Activated CD8-positive, alpha-beta memory T cell treated with anti-CD3 and anti-CD28 coated beads, Interleukin-2, amount 10 ng/mL, durations not matched to agents 7 days and 5 days (primary cell): ENCODE measurements around the gene ASPN. TPM values are rescaled to one million over a fixed set of nuclear protein-coding genes. Genes with fewer than 3 reads are reported as not detected.

ENCODE experiments used
- ATAC-seq: fragments of 150-1000 bp; cut with Tn5 transposase; one replicate; pipeline ENCODE4 v1.10.0; 2021; ENCODE audit warnings: moderate library complexity
- CTCF ChIA-PET: fragments of 350-600 bp; sonication (Branson Sonifier 250); formaldehyde crosslinking; loops from one replicate; lab custom pipeline; 2021; ENCODE audit warnings: antibody characterized with exemption; lab: Charles Lee
- DNase-seq: peaks from one replicate; pipeline ENCODE4 v3.0.0-alpha.2; 2020
- H3K27ac Mint-ChIP-seq: one replicate; pipeline ENCODE4 v1.8.0; 2021; ENCODE audit warnings: mild to moderate bottlenecking, mixed read lengths
- H3K27me3 Mint-ChIP-seq: one replicate; pipeline ENCODE4 v1.8.0; 2021; ENCODE audit warnings: mixed read lengths
- H3K36me3 Mint-ChIP-seq: one replicate; pipeline ENCODE4 v1.8.0; 2021; ENCODE audit warnings: mild to moderate bottlenecking, mixed read lengths
- H3K4me1 Mint-ChIP-seq: one replicate; pipeline ENCODE4 v1.8.0; 2021; ENCODE audit warnings: mixed read lengths
- H3K4me3 Mint-ChIP-seq: one replicate; pipeline ENCODE4 v1.8.0; 2021; ENCODE audit warnings: mild to moderate bottlenecking, moderate library complexity, mixed read lengths
- H3K9me3 Mint-ChIP-seq: one replicate; pipeline ENCODE4 v1.8.0; 2022; ENCODE audit warnings: low read depth, mixed read lengths
- total RNA-seq, 2 experiments: library from RNA; stranded (reverse); gene quantifications; one replicate each; pipeline ENCODE4 v1.2.3, GENCODE V29; 2021

Gene ASPN
- not detected for total RNA-seq

DNA sequence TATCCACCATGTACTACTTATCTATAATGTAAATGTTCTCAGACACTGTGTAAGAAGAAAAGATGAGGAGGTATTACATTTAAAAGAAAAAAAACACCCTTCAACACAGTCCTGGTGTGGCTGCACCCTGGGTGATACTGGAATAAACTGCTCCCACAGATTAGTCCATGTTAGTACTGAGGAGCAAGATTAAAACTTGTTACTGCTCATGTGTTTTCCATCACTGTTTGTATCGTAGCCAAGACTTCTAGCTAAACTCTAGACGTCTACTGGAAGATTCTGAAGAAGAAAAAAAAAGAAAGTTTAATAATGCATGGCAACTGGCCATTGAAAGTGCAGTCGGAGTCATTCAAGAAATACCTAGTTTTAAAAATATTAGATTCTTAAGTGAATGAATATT is at the start of gene ASPN:
Gene ASPN, minus strand, starts transcription at position 178 of the 400 bp plus-strand sequence.
- H3K27me3 Mint-ChIP-seq: no peaks in the 10 kb centered on the region
- H3K4me3 Mint-ChIP-seq: no peak within 1 kb of the TSS
- CTCF ChIA-PET: no interaction called here
- DNase-seq: no peak
- no peak for ATAC-seq
- H3K9me3 Mint-ChIP-seq: no peaks in the 10 kb centered on the region
- H3K36me3 Mint-ChIP-seq: no peaks in the 10 kb centered on the region
- H3K4me1 Mint-ChIP-seq: peaks cover 8% of the 10 kb centered on the region
- H3K27ac Mint-ChIP-seq: no peak within 1 kb of the TSS

DNA sequence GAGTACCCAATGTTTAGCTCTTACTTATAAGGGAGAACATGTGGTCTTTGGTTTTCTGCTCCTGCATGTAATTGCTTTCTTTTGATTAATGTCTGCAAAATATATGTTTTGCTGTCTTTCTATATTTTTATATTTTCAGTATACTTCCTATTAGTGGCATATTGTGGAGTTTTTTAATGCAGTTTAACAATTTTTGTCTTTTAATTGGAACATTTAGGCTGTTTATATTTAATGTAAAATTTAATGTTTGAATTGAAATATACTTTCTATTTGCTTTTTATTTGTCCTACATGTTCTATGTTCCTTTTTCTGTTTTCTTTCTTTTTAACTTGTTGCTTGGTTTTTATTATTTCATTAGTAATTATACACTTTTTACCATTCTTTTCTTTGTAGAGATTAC is 48.6 kb upstream of the ASPN start:
- Mint-ChIP-seq H3K27ac (no peak overlapping the region), H3K4me1 (peaks cover 6% of the 10 kb centered on the region), H3K9me3 (no peaks in the 10 kb centered on the region), H3K27me3 (no peaks in the 10 kb centered on the region), H3K4me3 (no peak overlapping the region), H3K36me3 (peaks cover 6% of the 10 kb centered on the region)
- CTCF ChIA-PET: no interaction called here
- no peak for DNase-seq
- ATAC-seq: no peak

DNA sequence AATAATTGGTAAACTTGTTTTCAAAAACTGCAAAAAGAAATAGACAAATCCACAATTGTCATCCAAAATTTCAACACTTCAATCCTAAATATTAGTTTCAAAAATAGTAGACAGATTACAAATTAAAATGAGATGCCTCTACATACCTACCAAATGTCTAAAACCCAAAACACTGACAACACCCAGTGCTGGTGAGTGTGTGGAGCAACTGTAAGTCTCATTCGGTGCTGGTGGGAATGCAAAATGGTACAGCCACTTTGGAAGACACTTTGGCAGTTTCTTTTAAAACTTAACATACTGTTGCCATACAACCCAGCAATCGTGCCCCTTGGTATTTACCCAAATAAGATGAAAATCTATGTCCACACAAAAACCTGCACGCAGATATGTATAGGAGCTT is 46.8 kb upstream of the ASPN start:
- DNase-seq (no peak), ATAC-seq (no peak)
- H3K4me3 Mint-ChIP-seq: no peak overlapping the region
- peaks cover 2% of the 10 kb centered on the region for H3K4me1 Mint-ChIP-seq
- peaks cover 6% of the 10 kb centered on the region for H3K36me3 Mint-ChIP-seq
- no peak overlapping the region for H3K27ac Mint-ChIP-seq
- H3K9me3 Mint-ChIP-seq: no peaks in the 10 kb centered on the region
- CTCF ChIA-PET: no interaction called here
- H3K27me3 Mint-ChIP-seq: no peaks in the 10 kb centered on the region

DNA sequence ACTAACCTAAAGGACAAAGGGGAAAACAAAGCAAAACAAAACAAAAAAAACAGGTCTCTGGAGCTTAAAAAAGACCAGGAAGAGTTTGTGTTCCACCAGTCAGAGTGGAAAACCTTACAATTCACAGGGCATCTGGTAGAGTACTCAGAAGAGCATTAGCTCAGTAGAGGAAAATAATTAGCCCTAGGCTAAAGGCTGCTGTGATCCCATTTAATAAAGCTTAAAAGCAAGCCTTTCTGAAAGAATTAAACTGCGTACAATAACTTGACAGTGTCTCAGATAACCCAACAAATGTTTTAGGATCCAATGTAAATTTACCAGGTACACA is 46.2 kb upstream of the ASPN start:
- DNase-seq: no peak
- H3K27ac Mint-ChIP-seq: no peak overlapping the region
- CTCF ChIA-PET: no interaction called here

DNA sequence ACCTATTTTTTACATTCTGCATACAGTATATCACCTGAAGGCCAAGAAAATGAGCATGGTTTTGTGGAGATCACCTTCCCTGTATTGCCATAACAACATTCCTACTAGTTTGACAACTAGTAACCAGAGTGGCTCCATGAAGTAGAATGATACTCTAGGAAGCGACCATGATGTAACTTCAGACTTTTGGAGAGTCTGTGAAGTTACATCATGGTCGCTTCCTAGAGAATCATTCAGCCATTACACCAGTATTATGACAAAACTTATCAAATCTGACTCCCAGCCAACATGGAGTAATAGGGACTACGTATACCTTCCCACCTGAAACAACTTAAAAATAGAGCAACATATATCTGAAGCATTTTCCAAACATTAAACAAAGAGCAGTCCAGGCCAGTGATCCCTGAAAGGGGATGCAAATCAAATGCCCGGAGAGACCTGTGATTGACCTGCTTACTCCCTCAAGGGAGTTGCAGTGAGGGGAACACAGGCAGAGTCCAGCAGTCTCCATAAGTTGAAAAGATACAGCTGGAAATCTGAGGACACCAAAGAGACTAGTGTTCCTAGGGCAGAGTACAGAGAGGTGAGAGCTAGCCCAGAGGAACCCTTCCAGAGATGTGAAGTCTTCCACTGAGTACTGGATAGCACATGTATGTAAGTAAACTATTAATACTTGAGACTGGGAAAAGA is 45.7 kb upstream of the ASPN start:
- no peaks in the 10 kb centered on the region for H3K9me3 Mint-ChIP-seq
- DNase-seq (no peak), ATAC-seq (no peak)
- H3K4me3 Mint-ChIP-seq: no peak overlapping the region
- CTCF ChIA-PET: no interaction called here
- no peak overlapping the region for H3K27ac Mint-ChIP-seq
- H3K27me3 Mint-ChIP-seq: no peaks in the 10 kb centered on the region
- H3K4me1 Mint-ChIP-seq: no peaks in the 10 kb centered on the region
- peaks cover 3% of the 10 kb centered on the region for H3K36me3 Mint-ChIP-seq

More for the DNA sequence above, 46.2 kb upstream of the ASPN start:
- ATAC-seq: no peak
- Mint-ChIP-seq H3K4me3 (no peak overlapping the region), H3K9me3 (no peaks in the 10 kb centered on the region), H3K27me3 (no peaks in the 10 kb centered on the region), H3K36me3 (peaks cover 6% of the 10 kb centered on the region), H3K4me1 (no peaks in the 10 kb centered on the region)

DNA sequence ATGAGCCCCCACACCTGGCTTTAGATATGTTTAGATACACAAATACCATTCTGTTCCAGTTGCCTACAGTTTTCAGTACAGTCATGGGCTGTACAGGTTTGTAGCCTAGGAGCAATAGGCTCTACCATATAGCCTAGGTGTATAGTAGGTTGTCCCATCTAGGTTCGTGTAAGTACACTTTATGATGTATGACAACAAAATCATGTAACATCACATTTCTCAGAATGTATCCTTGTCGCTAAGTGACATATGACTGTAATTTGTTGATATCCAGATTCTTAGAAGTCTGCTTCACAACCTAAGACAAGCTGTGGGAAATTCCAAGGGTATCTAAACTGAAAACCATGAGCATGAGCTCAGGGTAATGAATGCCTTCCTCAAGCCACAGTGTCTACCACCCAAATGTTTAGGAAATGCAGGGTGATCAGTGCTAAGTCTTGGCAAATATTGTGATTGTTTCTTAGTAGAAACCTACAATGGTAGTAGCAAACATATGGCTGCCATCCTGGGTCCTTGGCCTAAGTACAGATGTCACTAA is 45.1 kb upstream of the ASPN start:
- CTCF ChIA-PET: no interaction called here
- Mint-ChIP-seq H3K9me3 (no peaks in the 10 kb centered on the region), H3K36me3 (peaks cover 2% of the 10 kb centered on the region), H3K4me1 (no peaks in the 10 kb centered on the region), H3K27ac (no peak overlapping the region), H3K4me3 (no peak overlapping the region), H3K27me3 (no peaks in the 10 kb centered on the region)
- ATAC-seq (no peak), DNase-seq (no peak)

DNA sequence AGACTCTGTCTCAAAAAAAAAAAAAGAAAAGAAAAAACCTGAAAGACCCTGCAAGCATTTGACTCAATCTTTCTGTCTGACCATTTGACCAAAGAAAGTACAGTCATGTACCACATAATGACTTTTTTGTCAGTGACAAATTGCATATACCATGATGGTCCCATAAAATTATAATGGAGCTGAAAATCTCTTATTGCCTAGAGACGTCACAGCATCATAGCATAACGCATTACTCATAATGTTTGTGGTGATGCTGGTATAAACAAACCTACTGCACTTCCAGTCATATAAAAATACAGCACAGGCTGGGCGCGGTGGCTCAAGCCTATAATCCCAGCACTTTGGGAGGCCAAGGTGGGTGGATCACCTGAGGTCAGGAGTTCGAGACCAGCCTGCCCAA is 43.0 kb upstream of the ASPN start:
- CTCF ChIA-PET: no interaction called here
- H3K27me3 Mint-ChIP-seq: no peaks in the 10 kb centered on the region

DNA sequence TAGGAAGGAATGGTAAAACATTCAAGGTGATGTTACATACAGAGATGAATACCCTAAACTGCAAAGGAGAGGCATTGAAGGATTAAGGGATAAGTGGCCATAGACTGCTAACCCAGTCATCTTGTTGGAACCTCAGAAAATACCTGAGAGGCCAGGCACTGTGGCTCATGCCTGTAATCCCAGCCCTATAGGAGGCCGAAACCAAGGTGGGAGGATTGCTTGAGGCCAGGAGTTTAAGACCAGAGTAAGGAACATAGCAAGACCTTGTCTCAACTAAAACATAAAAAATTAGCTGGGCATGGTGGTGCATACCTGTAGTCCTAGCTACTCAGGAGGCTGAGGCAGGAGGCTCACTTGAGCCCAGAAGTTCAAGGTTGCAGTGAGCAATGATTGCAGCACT is 42.6 kb upstream of the ASPN start:
- no peak for ATAC-seq
- no peak overlapping the region for H3K27ac Mint-ChIP-seq
- H3K27me3 Mint-ChIP-seq: no peaks in the 10 kb centered on the region
- DNase-seq: no peak
- H3K9me3 Mint-ChIP-seq: no peaks in the 10 kb centered on the region
- H3K36me3 Mint-ChIP-seq: no peaks in the 10 kb centered on the region
- CTCF ChIA-PET: no interaction called here
- H3K4me3 Mint-ChIP-seq: no peak overlapping the region
- no peaks in the 10 kb centered on the region for H3K4me1 Mint-ChIP-seq

More for the DNA sequence above, 43.0 kb upstream of the ASPN start:
- no peak overlapping the region for H3K4me3 Mint-ChIP-seq
- ATAC-seq (no peak), DNase-seq (no peak)
- H3K9me3 Mint-ChIP-seq: no peaks in the 10 kb centered on the region
- H3K4me1 Mint-ChIP-seq: no peaks in the 10 kb centered on the region
- H3K27ac Mint-ChIP-seq: no peak overlapping the region
- H3K36me3 Mint-ChIP-seq: no peaks in the 10 kb centered on the region

DNA sequence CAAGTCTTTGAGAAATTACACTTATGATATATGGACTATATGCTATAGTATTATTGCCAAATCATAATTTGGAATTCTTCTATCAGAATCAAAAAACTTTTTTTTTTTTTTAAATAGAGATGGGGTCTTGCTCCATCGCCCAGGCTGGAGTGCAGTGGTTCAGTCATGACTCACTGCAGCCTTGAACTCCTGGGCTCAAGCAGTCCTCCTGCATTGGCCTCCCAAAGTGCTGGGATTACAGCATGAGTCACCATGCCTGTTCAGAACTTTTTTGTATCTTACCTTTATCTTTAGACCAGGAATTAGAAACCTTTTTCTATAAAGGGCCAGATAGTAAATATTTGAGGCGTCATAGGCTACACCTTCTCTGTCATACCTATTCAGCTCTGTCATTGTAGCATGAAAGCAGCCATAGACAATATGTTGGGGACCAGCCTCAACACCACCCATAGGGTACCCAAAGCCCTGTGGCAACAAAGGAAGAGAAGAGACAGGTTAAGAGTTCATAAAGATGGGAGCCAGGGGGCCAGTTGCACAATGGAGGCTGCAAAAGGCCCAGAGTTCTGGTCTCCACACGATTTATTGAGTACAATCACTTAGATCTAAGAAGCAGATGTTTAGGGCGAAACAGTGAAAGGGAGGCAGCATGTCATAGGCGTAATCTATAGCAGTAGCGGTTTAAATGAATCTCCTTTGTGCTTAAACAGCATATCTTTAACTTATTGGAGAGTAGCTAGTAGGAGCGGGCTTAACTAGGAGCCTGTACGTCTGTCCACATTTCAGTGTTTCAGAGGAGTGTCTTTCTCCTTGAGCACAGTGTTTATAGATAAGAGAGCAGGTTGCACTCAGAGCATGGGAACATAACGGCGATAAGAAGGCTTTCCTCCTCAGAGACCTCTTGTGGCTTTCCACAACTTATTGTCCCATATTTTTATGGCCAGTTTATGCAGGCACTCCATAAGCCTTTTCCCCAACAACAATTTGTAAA is 41.0 kb upstream of the ASPN start:
- Mint-ChIP-seq H3K4me3 (no peak overlapping the region), H3K36me3 (no peaks in the 10 kb centered on the region), H3K27ac (no peak overlapping the region), H3K4me1 (no peaks in the 10 kb centered on the region), H3K9me3 (no peaks in the 10 kb centered on the region), H3K27me3 (no peaks in the 10 kb centered on the region)
- DNase-seq (no peak), ATAC-seq (no peak)
- CTCF ChIA-PET: no interaction called here

DNA sequence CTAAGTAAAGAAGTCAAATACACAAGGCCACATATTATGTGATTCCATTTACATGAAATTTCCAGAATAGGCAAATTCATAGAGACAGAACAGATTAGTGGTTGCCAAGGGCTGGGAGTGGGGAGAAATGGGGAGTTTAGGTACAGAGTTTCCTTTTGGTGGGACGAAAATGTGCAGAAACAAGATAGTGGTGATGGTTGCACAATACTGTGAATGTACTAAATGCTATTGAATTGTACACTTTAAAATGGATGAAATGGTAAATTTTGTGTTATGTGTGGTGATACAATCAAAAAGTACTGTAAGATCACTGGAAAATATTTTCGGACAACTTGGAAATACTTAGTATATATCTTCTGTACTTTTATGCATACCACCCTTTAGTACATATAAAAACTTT is 38.5 kb upstream of the ASPN start:
- ATAC-seq (no peak), DNase-seq (no peak)
- no peaks in the 10 kb centered on the region for H3K36me3 Mint-ChIP-seq
- no peak overlapping the region for H3K27ac Mint-ChIP-seq
- no peaks in the 10 kb centered on the region for H3K27me3 Mint-ChIP-seq
- CTCF ChIA-PET: no interaction called here
- H3K4me3 Mint-ChIP-seq: no peak overlapping the region
- no peaks in the 10 kb centered on the region for H3K4me1 Mint-ChIP-seq
- no peaks in the 10 kb centered on the region for H3K9me3 Mint-ChIP-seq

DNA sequence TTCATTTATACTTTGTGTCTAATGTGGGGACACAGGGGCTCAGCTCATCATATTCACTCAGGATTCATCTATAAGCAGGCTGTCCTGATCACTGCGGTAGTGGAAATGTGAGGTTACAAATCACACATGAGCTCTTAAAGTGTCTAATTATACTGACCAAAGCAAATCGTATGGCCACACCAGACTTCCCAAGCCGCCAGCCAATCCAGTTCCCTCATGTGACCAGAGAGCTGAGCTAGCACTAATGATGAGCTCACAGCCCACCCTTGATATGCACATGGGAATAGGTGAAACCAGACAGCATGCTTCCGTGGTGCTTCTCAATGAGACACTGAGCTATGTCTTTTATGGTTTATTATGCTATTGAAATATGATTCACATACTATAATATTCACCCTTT is 35.9 kb upstream of the ASPN start:
- ATAC-seq (no peak), DNase-seq (no peak)
- Mint-ChIP-seq H3K27ac (no peak overlapping the region), H3K4me1 (no peaks in the 10 kb centered on the region), H3K9me3 (no peaks in the 10 kb centered on the region), H3K36me3 (no peaks in the 10 kb centered on the region), H3K27me3 (no peaks in the 10 kb centered on the region), H3K4me3 (no peak overlapping the region)
- CTCF ChIA-PET: no interaction called here

DNA sequence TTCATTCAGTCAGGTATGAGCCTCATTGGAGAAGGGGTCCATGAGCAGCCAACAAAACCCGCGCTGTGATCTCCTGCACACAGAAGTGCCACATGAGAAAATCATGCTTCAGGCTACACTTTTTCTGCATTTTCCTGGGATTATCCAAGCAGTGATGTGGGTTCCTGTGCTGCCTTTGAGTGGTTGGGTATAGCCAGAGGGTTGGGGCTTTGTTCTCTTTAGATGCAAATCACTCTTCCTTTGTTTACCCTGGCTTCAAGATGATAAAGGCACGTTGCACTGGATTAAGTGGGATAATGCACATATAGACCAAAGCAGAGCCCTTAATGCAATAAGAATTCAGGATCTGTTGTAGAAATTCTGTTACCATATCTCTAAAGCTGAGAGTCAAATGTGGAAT is 34.7 kb upstream of the ASPN start:
- Mint-ChIP-seq H3K4me1 (no peaks in the 10 kb centered on the region), H3K9me3 (no peaks in the 10 kb centered on the region), H3K4me3 (no peak overlapping the region), H3K36me3 (no peaks in the 10 kb centered on the region), H3K27me3 (no peaks in the 10 kb centered on the region), H3K27ac (no peak overlapping the region)
- no peak for ATAC-seq
- CTCF ChIA-PET: no interaction called here
- no peak for DNase-seq

DNA sequence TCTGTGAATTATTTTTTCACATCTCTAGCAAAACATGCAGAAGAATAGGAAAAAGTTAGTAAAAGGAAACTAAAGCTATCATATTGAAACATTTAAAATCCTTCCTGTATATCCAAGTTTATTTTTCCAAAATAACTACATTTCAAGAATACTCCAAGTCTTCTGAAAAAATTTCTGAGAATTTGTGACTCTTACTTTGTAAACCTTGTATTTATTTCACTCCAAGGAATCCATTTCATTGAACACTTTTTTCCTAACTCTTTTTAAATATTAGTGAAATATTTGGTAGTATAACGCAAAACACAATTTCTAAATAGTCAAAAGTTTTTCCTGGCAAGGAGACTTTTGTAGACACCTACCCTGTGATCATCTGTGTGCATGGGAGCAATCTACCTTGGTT is 34.2 kb upstream of the ASPN start:
- DNase-seq: no peak
- no peaks in the 10 kb centered on the region for H3K36me3 Mint-ChIP-seq
- H3K27ac Mint-ChIP-seq: no peak overlapping the region
- no peak overlapping the region for H3K4me3 Mint-ChIP-seq
- CTCF ChIA-PET: no interaction called here
- no peak for ATAC-seq
- no peaks in the 10 kb centered on the region for H3K9me3 Mint-ChIP-seq
- no peaks in the 10 kb centered on the region for H3K27me3 Mint-ChIP-seq
- H3K4me1 Mint-ChIP-seq: no peaks in the 10 kb centered on the region

DNA sequence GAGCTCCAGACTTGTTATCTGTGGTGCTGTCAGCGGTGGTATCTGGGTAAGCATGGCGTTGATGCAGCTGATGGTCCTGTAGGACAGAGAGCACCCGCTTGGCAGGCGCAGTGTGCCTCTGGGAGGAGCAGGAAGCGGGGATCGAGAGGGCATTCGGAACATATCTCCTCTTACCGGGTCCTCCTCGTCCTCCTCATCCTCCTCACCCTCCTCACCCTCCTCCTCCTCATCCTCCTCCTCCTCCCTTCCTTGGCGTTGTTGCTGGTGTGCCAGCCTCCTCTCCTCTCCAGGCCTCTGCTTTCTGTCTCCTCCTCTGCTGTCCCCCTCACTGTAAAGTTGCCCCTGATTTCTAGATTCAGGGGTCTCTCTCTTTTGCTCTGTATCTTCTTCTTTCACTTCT is 32.3 kb upstream of the ASPN start:
- CTCF ChIA-PET: no interaction called here

More for the DNA sequence above, 32.3 kb upstream of the ASPN start:
- Mint-ChIP-seq H3K36me3 (no peaks in the 10 kb centered on the region), H3K4me3 (no peak overlapping the region), H3K4me1 (no peaks in the 10 kb centered on the region), H3K9me3 (no peaks in the 10 kb centered on the region), H3K27me3 (no peaks in the 10 kb centered on the region), H3K27ac (no peak overlapping the region)
- ATAC-seq (no peak), DNase-seq (no peak)
